H1 (cell line): ENCODE data around the gene INTS2. TPM values are rescaled to one million over a fixed set of nuclear protein-coding genes. Genes with fewer than 3 reads are reported as not detected.

Experiments used
- CTCF ChIA-PET: fragments of 300-600 bp; sonication (Branson Sonifier 250); formaldehyde crosslinking; loops from one replicate; lab custom pipeline; 2021; ENCODE audit not compliant: partially characterized antibody; lab: Charles Lee
- POLR2A ChIA-PET: fragments of 300-600 bp; sonication (Branson Sonifier 250); formaldehyde crosslinking; loops from one replicate; lab custom pipeline; 2021; ENCODE audit warnings: inconsistent platforms; ENCODE audit not compliant: partially characterized antibody; lab: Charles Lee
- DNase-seq, 2 experiments: peaks; one replicate each; pipeline versions ENCODE4 v3.0.0 to v3.0.0-alpha.2; 2010 to 2022; ENCODE audit warnings: low spot score in 2 of 2, low read depth in 1 of 2, mixed read lengths in 1 of 2
- FAIRE-seq: peaks from 2 replicates; lab custom pipeline; 2011; peaks lifted over from hg19 to GRCh38; lab: Jason Lieb, UNC
- H2AFZ ChIP-seq: 2 replicates; pipeline ENCODE4 v1.8.1; 2012; ENCODE audit warnings: low read length, inconsistent platforms
- H2AK5ac ChIP-seq: 2 replicates; pipeline ENCODE4 v1.6.1; 2013; ENCODE audit warnings: low read depth, low read length
- H2BK120ac ChIP-seq: replicated peaks from 2 replicates; pipeline ENCODE3; 2013; ENCODE audit warnings: low read depth, low read length, inconsistent platforms
- H2BK12ac ChIP-seq: 2 replicates; pipeline ENCODE4 v1.6.1; 2013; ENCODE audit warnings: low read depth, low read length
- H2BK15ac ChIP-seq: 2 replicates; pipeline ENCODE4 v1.6.1; 2013; ENCODE audit warnings: low read length
- H2BK20ac ChIP-seq: 2 replicates; pipeline ENCODE4 v1.6.1; 2013; ENCODE audit warnings: low read length
- H2BK5ac ChIP-seq: 2 replicates; pipeline ENCODE4 v1.6.1; 2013; ENCODE audit warnings: low read depth, low read length
- H3K14ac ChIP-seq: 2 replicates; pipeline ENCODE4 v1.6.1; 2013; ENCODE audit warnings: inconsistent platforms; ENCODE audit not compliant: insufficient read length
- H3K18ac ChIP-seq: 2 replicates; pipeline ENCODE4 v1.6.1; 2013; ENCODE audit warnings: low read length; ENCODE audit errors: extremely low read depth
- H3K23ac ChIP-seq: 2 replicates; pipeline ENCODE4 v1.6.1; 2013; ENCODE audit warnings: inconsistent platforms; ENCODE audit not compliant: insufficient read length
- H3K23me2 ChIP-seq: 2 replicates; pipeline ENCODE4 v1.6.1; 2013; ENCODE audit warnings: low read depth, low read length
- H3K27ac ChIP-seq: 2 replicates; pipeline ENCODE4 v1.6.1; 2011; ENCODE audit warnings: low read depth, low read length, inconsistent platforms
- H3K27me3 ChIP-seq, 4 experiments: replicated peaks in 1 of 4; 1 replicate in 1 of 4; 2 replicates in 3 of 4; pipeline versions ENCODE4 v1.6.1 to v1.8.1; 2011 to 2013; ENCODE audit warnings: low read length in 3 of 4, mild to moderate bottlenecking in 3 of 4, inconsistent platforms in 2 of 4, mixed read lengths in 2 of 4, moderate library complexity in 1 of 4; ENCODE audit not compliant: control insufficient read depth in 3 of 4, insufficient read depth in 3 of 4; ENCODE audit errors: extremely low read depth in 1 of 4
- H3K36me3 ChIP-seq, 4 experiments: 2 replicates each; pipeline versions ENCODE4 v1.6.1 to v1.8.1; 2011 to 2013; ENCODE audit warnings: mild to moderate bottlenecking in 4 of 4, low read length in 3 of 4, moderate library complexity in 2 of 4, control low read depth in 1 of 4, inconsistent platforms in 1 of 4; ENCODE audit not compliant: insufficient read depth in 4 of 4, control insufficient read depth in 2 of 4
- H3K4ac ChIP-seq: replicated peaks from 2 replicates; pipeline ENCODE3; 2013; ENCODE audit warnings: low read length, low read depth, mixed read lengths, inconsistent platforms; ENCODE audit not compliant: insufficient read length
- H3K4me1 ChIP-seq, 4 experiments: replicated peaks in 1 of 4; 1 replicate in 1 of 4; 2 replicates in 3 of 4; pipeline versions ENCODE4 v1.6.1 to v1.8.1; 2011 to 2013; ENCODE audit warnings: low read length in 3 of 4, inconsistent platforms in 2 of 4, mixed read lengths in 1 of 4; ENCODE audit not compliant: insufficient read depth in 4 of 4, control insufficient read depth in 3 of 4
- H3K4me2 ChIP-seq, 2 experiments: 2 replicates each; pipeline versions ENCODE4 v1.6.1 to v1.8.1; 2011 to 2013; ENCODE audit warnings: low read depth in 2 of 2, low read length in 2 of 2, control low read depth in 1 of 2, inconsistent platforms in 1 of 2, mild to moderate bottlenecking in 1 of 2; ENCODE audit not compliant: insufficient read depth in 1 of 2
- H3K4me3 ChIP-seq, 4 experiments: fragments of 200-600, 300-600 bp in 1 of 4; sonication (generic), shearing (Covaris generic), sonication (Bioruptor Twin) in 1 of 4; 2 replicates each; pipeline versions ENCODE4 v1.5.1 to v1.8.1; 2011 to 2016; ENCODE audit warnings: low read length in 4 of 4, low read depth in 3 of 4, control low read depth in 2 of 4, inconsistent platforms in 2 of 4, mild to moderate bottlenecking in 2 of 4, mixed read lengths in 1 of 4, moderate library complexity in 1 of 4; ENCODE audit not compliant: insufficient read depth in 2 of 4; ENCODE audit errors: extremely low read depth in 1 of 4
- H3K56ac ChIP-seq: replicated peaks from 2 replicates; pipeline ENCODE3; 2013; ENCODE audit warnings: low read depth, mild to moderate bottlenecking, mixed read lengths, low read length, inconsistent platforms; ENCODE audit not compliant: insufficient read length
- H3K79me1 ChIP-seq: 2 replicates; pipeline ENCODE4 v1.6.1; 2013; ENCODE audit warnings: low read depth, low read length, control low read depth
- H3K79me2 ChIP-seq, 2 experiments: 2 replicates each; pipeline versions ENCODE4 v1.6.1 to v1.8.1; 2012 to 2013; ENCODE audit warnings: low read length in 2 of 2, mild to moderate bottlenecking in 2 of 2, inconsistent platforms in 1 of 2; ENCODE audit not compliant: insufficient read depth in 2 of 2, control insufficient read depth in 1 of 2
- H3K9ac ChIP-seq, 4 experiments: replicated peaks in 1 of 4; 1 replicate in 1 of 4; 2 replicates in 3 of 4; pipeline versions ENCODE4 v1.6.1 to v1.8.1; 2011 to 2013; ENCODE audit warnings: low read depth in 3 of 4, low read length in 3 of 4, control low read depth in 2 of 4, mild to moderate bottlenecking in 2 of 4, moderate library complexity in 2 of 4, inconsistent platforms in 1 of 4; ENCODE audit errors: extremely low read depth in 1 of 4
- H3K9me3 ChIP-seq, 2 experiments: 2 replicates each; pipeline versions ENCODE4 v1.6.1 to v1.8.1; 2012 to 2013; ENCODE audit warnings: mild to moderate bottlenecking in 2 of 2, moderate library complexity in 2 of 2, control low read depth in 1 of 2, inconsistent platforms in 1 of 2, low read depth in 1 of 2, low read length in 1 of 2, mixed read lengths in 1 of 2; ENCODE audit not compliant: insufficient read depth in 2 of 2
- H4K20me1 ChIP-seq, 2 experiments: replicated peaks in 1 of 2; 2 replicates each; pipeline versions ENCODE3 to v1.8.1; 2011 to 2013; ENCODE audit warnings: inconsistent platforms in 2 of 2, low read length in 2 of 2, mild to moderate bottlenecking in 1 of 2; ENCODE audit not compliant: insufficient read depth in 2 of 2, control insufficient read depth in 1 of 2
- H4K5ac ChIP-seq: 2 replicates; pipeline ENCODE4 v1.6.1; 2013; ENCODE audit warnings: low read length, low read depth, mixed read lengths, inconsistent platforms; ENCODE audit not compliant: insufficient read length
- H4K8ac ChIP-seq: 2 replicates; pipeline ENCODE4 v1.8.0; 2013; ENCODE audit warnings: mild to moderate bottlenecking, moderate library complexity, low read length, inconsistent platforms; ENCODE audit not compliant: insufficient read depth; ENCODE audit errors: extremely low read depth
- H4K91ac ChIP-seq: replicated peaks from 2 replicates; pipeline ENCODE3; 2013; ENCODE audit warnings: low read length, mixed read lengths, inconsistent platforms; ENCODE audit not compliant: insufficient read length
- CREB1 ChIP-seq: IDR thresholded peaks from 2 replicates; pipeline ENCODE4 v1.6.1; 2012; ENCODE audit warnings: inconsistent platforms
- EGR1 ChIP-seq: IDR thresholded peaks from 2 replicates; pipeline ENCODE4 v1.6.1; 2011; ENCODE audit warnings: low read depth, low read length, borderline replicate concordance
- NRF1 ChIP-seq: IDR thresholded peaks from 2 replicates; pipeline ENCODE4 v1.6.1; 2011; ENCODE audit warnings: mild to moderate bottlenecking, low read depth, low read length, improper control_type of control experiment
- RNF2 ChIP-seq: fragments of 200-900, 300-1000 bp; sonication (generic); IDR thresholded peaks from 2 replicates; pipeline ENCODE4 v1.7.1; 2016; ENCODE audit warnings: borderline replicate concordance, low read depth, mild to moderate bottlenecking, antibody characterized with exemption, low read length; ENCODE audit not compliant: poor library complexity, severe bottlenecking; ENCODE audit errors: missing control alignments
- SAP30 ChIP-seq: fragments of 300-600 bp; sonication (generic); IDR thresholded peaks from 2 replicates; pipeline ENCODE4 v1.7.1; 2012; ENCODE audit warnings: low read length, moderate library complexity, mild to moderate bottlenecking, inconsistent platforms; ENCODE audit not compliant: insufficient read depth, insufficient replicate concordance
- WGBS, 2 experiments: shearing (Covaris generic) in 1 of 2; methylation state at CpG; one replicate each; pipeline versions ENCODE4 v1.1.6 to v1.1.7; 2013 to 2015; ENCODE audit warnings: low lambda C conversion rate in 2 of 2, mixed read lengths in 2 of 2, inconsistent platforms in 1 of 2, low coverage in 1 of 2, missing lambda C conversion rate in 1 of 2; ENCODE audit not compliant: insufficient replicate concordance in 2 of 2, insufficient coverage in 1 of 2, insufficient read length in 1 of 2; ENCODE audit errors: extremely low coverage in 1 of 2, missing lambda C conversion rate in 1 of 2; 5-methylcytosine and 5-hydroxymethylcytosine counted together
- polyA plus RNA-seq, 7 experiments: library from polyadenylated mRNA; depleted of rRNA in 3 of 7; stranded (reverse) in 5 of 7; unstranded in 2 of 7; fragments of >200 nt in 5 of 7; fragments of 200-250 nt in 2 of 7; gene quantifications; 1 replicate in 5 of 7; 2 replicates in 1 of 7; 4 replicates in 1 of 7; pipeline versions ENCODE4 v1.2.1 to v1.2.3, GENCODE V29; 2011 to 2013; ENCODE audit warnings: missing spikeins in 2 of 7, mixed read lengths in 2 of 7
- total RNA-seq: library from RNA; stranded (reverse); fragmentation: NEBNext Ultra II Directional; extraction: Animal tissue kit (Norgen Biotek cat#: 25700); gene quantifications from 2 replicates; pipeline ENCODE4 v1.2.1, GENCODE V29; 2021

Gene INTS2
- total and polyA plus RNA-seq, 2 of the 8 experiments (the other 6 are each of a cell fraction or from before 2014, with no cell fraction given): 9.4 to 21.8 TPM

DNA sequence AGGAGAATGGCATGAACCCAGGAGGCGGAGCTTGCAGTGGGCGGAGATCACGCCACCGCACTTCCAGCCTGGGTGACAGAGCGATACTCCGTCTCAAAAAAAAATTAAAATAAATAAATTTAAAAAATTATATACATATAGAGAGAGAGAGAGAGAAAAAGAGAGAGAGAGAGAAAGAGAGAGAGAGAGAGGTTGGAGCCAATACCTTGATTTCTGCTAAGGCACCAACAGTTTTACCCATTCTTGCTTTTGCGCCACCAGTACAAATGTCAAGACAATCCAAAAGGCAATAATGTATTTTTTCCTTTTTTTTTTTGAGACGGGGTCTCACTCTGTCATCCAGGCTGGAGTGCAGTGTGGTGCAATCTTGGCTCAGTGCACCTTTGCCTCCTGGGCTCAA lies 81.7 kb downstream of the INTS2 start:
- H3K18ac ChIP-seq: no peak overlapping the region
- H3K27ac ChIP-seq: no peak overlapping the region
- no peaks in the 10 kb centered on the region for H3K27me3 ChIP-seq
- H3K56ac ChIP-seq: no peak overlapping the region
- no peak overlapping the region for H4K5ac ChIP-seq
- H3K4me3 ChIP-seq: no peak overlapping the region
- H2BK15ac ChIP-seq: no peak overlapping the region
- no peak overlapping the region for H3K9ac ChIP-seq
- no peaks in the 10 kb centered on the region for H3K9me3 ChIP-seq
- peaks cover 3 to 59% (median 14%) of the 10 kb centered on the region in 4 experiments; a peak in 7 of 8 replicates for H3K36me3 ChIP-seq
- TF ChIP-seq EGR1 (no peak), CREB1 (no peak), SAP30 (no peak), NRF1 (no peak), RNF2 (no peak)
- 90% methylated on average over 8 of the region's 8 CpGs; no CpG with 5 or more reads in 1 of the 2 experiments for WGBS, 2 experiments
- H3K4ac ChIP-seq: no peak overlapping the region
- H3K79me2 ChIP-seq: no peaks in the 10 kb centered on the region
- H3K14ac ChIP-seq: no peak overlapping the region
- no peak overlapping the region for H2BK5ac ChIP-seq
- H2AK5ac ChIP-seq: no peak overlapping the region
- no peak for FAIRE-seq
- H4K91ac ChIP-seq: no peak overlapping the region
- H3K4me1 ChIP-seq: no peaks in the 10 kb centered on the region
- peaks cover 0 to 1% of the 10 kb centered on the region in 2 experiments for H4K20me1 ChIP-seq
- DNase-seq: no peak
- H3K23me2 ChIP-seq: no peaks in the 10 kb centered on the region
- no peak overlapping the region for H2AFZ ChIP-seq
- H2BK120ac ChIP-seq: no peak overlapping the region
- no peaks in the 10 kb centered on the region for H3K79me1 ChIP-seq
- no peak overlapping the region for H3K4me2 ChIP-seq
- ChIA-PET CTCF (interaction anchor here (1.6 kb wide), 1 partner anchor 9 kb away, joined by 6 read pairs; no protein-coding TSS in a partner anchor), POLR2A (no interaction called here)
- H2BK20ac ChIP-seq: no peak overlapping the region
- H3K23ac ChIP-seq: no peak overlapping the region
- H2BK12ac ChIP-seq: no peak overlapping the region
- no peak overlapping the region for H4K8ac ChIP-seq
